ENCODE measurements around the gene OPCML. TPM values are rescaled to one million over a fixed set of nuclear protein-coding genes. Genes with fewer than 3 reads are reported as not detected.

OPCML gene
- total RNA-seq, 1 donor from 2014 or later = 26.9 TPM

GRCh38 chr11:133104009-133104744 lies 428.1 kb downstream of the OPCML start:
- DNase-seq (ENCODE audit: low spot score in 2 of 2) = no peak
- no peak for FAIRE-seq

GRCh38 chr11:133096981-133097380 lies 435.3 kb downstream of the OPCML start:
- DNase-seq (ENCODE audit: low spot score in 2 of 2) = no peak
- FAIRE-seq = no peak

GRCh38 chr11:133086518-133086917 lies 445.8 kb downstream of the OPCML start:
- DNase-seq (ENCODE audit: low spot score in 2 of 2) (no peak), FAIRE-seq (no peak)

GRCh38 chr11:133082841-133083488 lies 449.3 kb downstream of the OPCML start:
- DNase-seq (ENCODE audit: low spot score in 2 of 2) = peak; percentile 82 to 84
- no peak for FAIRE-seq

- no peak for FAIRE-seq
- no peak for DNase-seq (ENCODE audit: low spot score in 2 of 2)
Measured at GRCh38 chr11:133082453-133082781, 449.9 kb downstream of the OPCML start.

- FAIRE-seq (no peak), DNase-seq (ENCODE audit: low spot score in 2 of 2) (no peak)
Measured at GRCh38 chr11:133081730-133082452, 450.4 kb downstream of the OPCML start.

GRCh38 chr11:133081020-133081419 lies 451.3 kb downstream of the OPCML start:
- DNase-seq (ENCODE audit: low spot score in 2 of 2) (no peak), FAIRE-seq (no peak)

GRCh38 chr11:133078591-133079404 lies 453.5 kb downstream of the OPCML start:
- FAIRE-seq = no peak
- peak; percentile 33 to 60 for DNase-seq (ENCODE audit: low spot score in 2 of 2)

- DNase-seq (ENCODE audit: low spot score in 2 of 2) (no peak), FAIRE-seq (no peak)
Measured at GRCh38 chr11:133078012-133078411, 454.3 kb downstream of the OPCML start.

GRCh38 chr11:133075351-133075750 lies 456.9 kb downstream of the OPCML start:
- no peak for DNase-seq (ENCODE audit: low spot score in 2 of 2)
- no peak for FAIRE-seq

GRCh38 chr11:133072858-133073582 lies 459.3 kb downstream of the OPCML start:
- no peak for DNase-seq (ENCODE audit: low spot score in 2 of 2)
- FAIRE-seq = no peak

- FAIRE-seq (no peak), DNase-seq (ENCODE audit: low spot score in 2 of 2) (no peak)
Measured at GRCh38 chr11:133072378-133072777, 459.9 kb downstream of the OPCML start.

GRCh38 chr11:133070791-133071190 lies 461.5 kb downstream of the OPCML start:
- no peak for DNase-seq (ENCODE audit: low spot score in 2 of 2)
- no peak for FAIRE-seq

GRCh38 chr11:133070021-133070713 lies 462.1 kb downstream of the OPCML start:
- no peak for DNase-seq (ENCODE audit: low spot score in 2 of 2)
- no peak for FAIRE-seq

- FAIRE-seq = no peak
- DNase-seq (ENCODE audit: low spot score in 2 of 2) = no peak
Measured at GRCh38 chr11:133065847-133066485, 466.3 kb downstream of the OPCML start.

GRCh38 chr11:133064961-133065360 lies 467.3 kb downstream of the OPCML start:
- DNase-seq (ENCODE audit: low spot score in 2 of 2) (no peak), FAIRE-seq (no peak)

- DNase-seq (ENCODE audit: low spot score in 2 of 2) (peak; percentile 35 to 80), FAIRE-seq (no peak)
Measured at GRCh38 chr11:133064152-133064877, 468.0 kb downstream of the OPCML start.

GRCh38 chr11:133058501-133058900 lies 473.8 kb downstream of the OPCML start:
- no peak for DNase-seq (ENCODE audit: low spot score in 2 of 2)
- FAIRE-seq = no peak

Measured in frontal cortex (tissue), 4 donors.